GM12864 (cell line): ENCODE measurements around the gene NUS1.
"Not testable (repeated sequence)": the region's sequence is repeated elsewhere in the genome, so short reads cannot be mapped to it uniquely, and the experiment has no call there.

Experiments
- DNase-seq: peaks from one replicate; pipeline ENCODE4 v3.0.0-alpha.2; 2011; ENCODE audit warnings: low read depth
- H3K4me3 ChIP-seq: 2 replicates; pipeline ENCODE4 v1.5.1; 2011; ENCODE audit warnings: mild to moderate bottlenecking, low read depth, low read length, control low read depth
- TF ChIP-seq, protein P1 (sequence below): IDR thresholded peaks from 2 replicates; pipeline ENCODE4 v1.5.1; 2011; ENCODE audit warnings: low read depth, mild to moderate bottlenecking, moderate library complexity, low read length, control low read depth, inconsistent platforms; ENCODE audit errors: missing control alignments

Gene NUS1

GRCh38 chr6:117681162-117681741, 6.0 kb downstream of the NUS1 start:
- H3K4me3 ChIP-seq, result no peak overlapping the region
- TF ChIP-seq, protein P1, sequence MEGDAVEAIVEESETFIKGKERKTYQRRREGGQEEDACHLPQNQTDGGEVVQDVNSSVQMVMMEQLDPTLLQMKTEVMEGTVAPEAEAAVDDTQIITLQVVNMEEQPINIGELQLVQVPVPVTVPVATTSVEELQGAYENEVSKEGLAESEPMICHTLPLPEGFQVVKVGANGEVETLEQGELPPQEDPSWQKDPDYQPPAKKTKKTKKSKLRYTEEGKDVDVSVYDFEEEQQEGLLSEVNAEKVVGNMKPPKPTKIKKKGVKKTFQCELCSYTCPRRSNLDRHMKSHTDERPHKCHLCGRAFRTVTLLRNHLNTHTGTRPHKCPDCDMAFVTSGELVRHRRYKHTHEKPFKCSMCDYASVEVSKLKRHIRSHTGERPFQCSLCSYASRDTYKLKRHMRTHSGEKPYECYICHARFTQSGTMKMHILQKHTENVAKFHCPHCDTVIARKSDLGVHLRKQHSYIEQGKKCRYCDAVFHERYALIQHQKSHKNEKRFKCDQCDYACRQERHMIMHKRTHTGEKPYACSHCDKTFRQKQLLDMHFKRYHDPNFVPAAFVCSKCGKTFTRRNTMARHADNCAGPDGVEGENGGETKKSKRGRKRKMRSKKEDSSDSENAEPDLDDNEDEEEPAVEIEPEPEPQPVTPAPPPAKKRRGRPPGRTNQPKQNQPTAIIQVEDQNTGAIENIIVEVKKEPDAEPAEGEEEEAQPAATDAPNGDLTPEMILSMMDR, result no peak
- DNase-seq, result no peak

DNA sequence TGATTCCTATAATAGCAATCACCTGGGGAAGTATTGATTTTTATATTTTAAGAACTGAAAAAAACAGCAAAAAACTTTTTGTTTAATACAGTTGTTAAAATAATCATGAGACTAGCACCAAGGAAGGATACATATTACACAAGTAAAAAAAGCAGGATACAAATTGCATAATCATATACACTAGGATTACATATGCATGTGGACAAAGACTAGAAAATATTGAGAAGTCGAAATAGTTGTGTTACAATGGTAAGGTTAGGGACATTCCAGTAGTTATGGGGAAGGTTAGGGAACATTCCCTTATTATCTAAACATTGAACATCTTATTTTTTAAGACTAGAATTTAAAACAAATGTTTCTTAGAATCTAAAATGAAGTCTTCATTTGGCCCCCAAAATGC, 9.5 kb downstream of the NUS1 start:
- no peak overlapping the region for H3K4me3 ChIP-seq
- no peak for DNase-seq
- TF ChIP-seq, protein P1, result no peak

DNA sequence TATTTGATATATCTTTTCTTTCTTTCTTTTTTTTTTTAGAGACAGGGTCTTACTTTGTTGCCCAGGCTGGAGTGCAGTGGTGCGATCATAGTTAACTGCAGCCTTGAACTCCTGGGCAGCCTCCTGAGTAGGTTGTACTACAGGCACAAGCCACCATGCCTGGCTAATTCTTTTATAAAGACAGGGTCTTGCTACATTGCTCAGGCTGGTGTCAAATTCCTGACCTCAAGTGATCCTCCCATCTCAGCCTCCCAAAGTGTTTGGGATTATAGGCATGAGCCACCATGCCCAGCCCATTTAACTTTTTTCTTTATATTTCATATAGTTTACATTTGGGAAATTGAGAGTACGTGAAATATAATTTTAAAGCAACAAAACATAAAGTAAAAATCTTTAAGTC, 10.1 kb downstream of the NUS1 start:
- DNase-seq, result no peak
- no peak overlapping the region for H3K4me3 ChIP-seq
- TF ChIP-seq, protein P1, result no peak

GRCh38 chr6:117687021-117687648, 11.9 kb downstream of the NUS1 start:
- H3K4me3 ChIP-seq, result no peak overlapping the region
- TF ChIP-seq, protein P1, result no peak
- DNase-seq, result no peak

DNA sequence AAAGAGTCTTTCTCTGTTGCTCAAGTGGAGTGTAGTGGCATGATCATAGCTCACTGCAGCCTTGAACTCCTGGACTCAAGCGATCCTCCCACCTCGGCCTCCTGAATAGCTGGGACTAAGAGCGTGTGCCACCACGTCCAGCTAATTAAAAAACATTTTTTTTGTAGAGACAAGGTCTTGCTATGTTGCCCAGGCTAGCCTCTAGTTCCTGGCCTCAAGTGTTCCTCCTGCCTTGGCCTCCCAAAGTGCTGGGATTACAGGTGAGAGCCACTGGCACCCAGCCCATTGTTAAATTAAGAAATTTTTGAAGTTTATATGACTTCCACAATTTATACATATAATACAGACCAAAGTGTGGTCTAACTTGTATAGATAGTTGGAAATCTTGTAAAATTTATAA, 14.3 kb downstream of the NUS1 start:
- H3K4me3 ChIP-seq, DNase-seq: not testable (repeated sequence)

DNA sequence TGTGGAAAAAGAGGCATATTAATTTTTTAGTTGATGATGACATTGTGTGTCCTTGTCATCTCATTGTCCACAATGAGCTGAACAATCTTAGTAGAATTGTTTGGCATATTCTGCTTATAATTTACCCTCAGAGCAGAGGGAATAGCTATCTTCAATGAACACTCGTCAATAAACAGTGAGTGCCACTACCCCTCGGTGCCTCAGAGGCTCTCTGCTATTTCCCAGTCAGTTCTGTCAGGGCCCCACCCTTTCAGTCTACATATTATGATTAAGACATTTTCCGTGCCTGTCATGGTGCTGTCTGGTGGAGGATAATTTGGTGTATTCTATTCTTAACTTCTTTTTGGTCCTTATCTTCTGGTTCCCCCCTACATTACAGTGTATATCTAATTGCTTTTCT, 31.2 kb downstream of the NUS1 start:
- H3K4me3 ChIP-seq, result no peak overlapping the region
- TF ChIP-seq, protein P1, result no peak
- no peak for DNase-seq

- H3K4me3 ChIP-seq, DNase-seq: not testable (repeated sequence)
These were observed 31.8 kb downstream of the NUS1 start for GRCh38 chr6:117706936-117707509.

DNA sequence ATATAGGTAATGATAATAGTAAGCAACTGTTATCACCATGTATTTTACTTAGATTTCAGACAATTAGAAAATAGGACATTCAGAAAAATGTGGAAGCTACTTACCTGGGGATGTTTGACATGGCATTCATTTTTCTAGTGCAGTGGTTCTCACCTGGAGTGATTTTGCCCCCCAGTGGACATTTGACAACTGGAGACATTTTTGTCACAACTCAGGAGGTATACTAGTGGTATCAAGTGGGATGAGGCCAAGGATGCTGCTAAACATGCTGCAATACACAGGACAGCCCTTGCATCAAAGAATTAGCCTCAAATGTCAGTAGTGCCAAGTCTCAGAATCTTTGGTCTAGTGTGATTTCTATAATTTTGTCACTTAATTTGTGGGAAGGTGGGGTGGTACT, 36.1 kb downstream of the NUS1 start:
- TF ChIP-seq, protein P1, result peak; percentile 16
- H3K4me3 ChIP-seq, result no peak overlapping the region
- DNase-seq, result no peak
